Keratinocyte (primary cell): ENCODE measurements around the gene RAD9A. TPM values are rescaled to one million over a fixed set of nuclear protein-coding genes. Genes with fewer than 3 reads are reported as not detected.
A peak's percentile ranks its signal among the peaks of the same experiment; 100 is the strongest.

Source experiments
- DNase-seq: peaks from one replicate; pipeline ENCODE4 v3.0.0-alpha.2; 2011; ENCODE audit warnings: low read depth, missing footprints, low spot score
- FAIRE-seq: peaks from 2 replicates; lab custom pipeline; 2011; peaks lifted over from hg19 to GRCh38; lab: Jason Lieb, UNC
- H2AFZ ChIP-seq: 2 replicates; pipeline ENCODE4 v1.6.0; 2012; ENCODE audit warnings: low read length, control low read depth, inconsistent platforms; ENCODE audit not compliant: control insufficient read depth
- H3K27ac ChIP-seq: 2 replicates; pipeline ENCODE4 v1.5.1; 2011; ENCODE audit warnings: low read length; ENCODE audit not compliant: control insufficient read depth, insufficient read depth
- H3K27me3 ChIP-seq: 3 replicates; pipeline ENCODE4 v1.6.0; 2011; ENCODE audit warnings: low read length; ENCODE audit not compliant: control insufficient read depth, insufficient read depth; ENCODE audit errors: extremely low read depth
- H3K36me3 ChIP-seq, 2 experiments: 2 replicates in 1 of 2; 3 replicates in 1 of 2; pipeline ENCODE4 v1.5.1; 2011; ENCODE audit warnings: low read length in 2 of 2, mild to moderate bottlenecking in 1 of 2; ENCODE audit not compliant: control insufficient read depth in 2 of 2, insufficient read depth in 2 of 2; ENCODE audit errors: extremely low read depth in 1 of 2
- H3K4me1 ChIP-seq: 3 replicates; pipeline ENCODE4 v1.5.1; 2011; ENCODE audit warnings: low read length; ENCODE audit not compliant: control insufficient read depth, insufficient read depth; ENCODE audit errors: extremely low read depth
- H3K4me2 ChIP-seq: 3 replicates; pipeline ENCODE4 v1.6.0; 2011; ENCODE audit warnings: low read depth, low read length; ENCODE audit not compliant: control insufficient read depth, insufficient read depth; ENCODE audit errors: extremely low read depth
- H3K4me3 ChIP-seq, 3 experiments: fragments of 200-600 bp in 1 of 3; sonication (generic) in 1 of 3; 2 replicates in 2 of 3; 3 replicates in 1 of 3; pipeline ENCODE4 v1.5.1; 2011 to 2016; ENCODE audit warnings: low read length in 3 of 3, mild to moderate bottlenecking in 3 of 3, control low read depth in 2 of 3, inconsistent platforms in 1 of 3, low read depth in 1 of 3, mixed read lengths in 1 of 3, mixed run types in 1 of 3, moderate library complexity in 1 of 3; ENCODE audit not compliant: control insufficient read depth in 2 of 3, insufficient read depth in 2 of 3; ENCODE audit errors: extremely low read depth in 1 of 3
- H3K79me2 ChIP-seq: 2 replicates; pipeline ENCODE4 v1.6.0; 2012; ENCODE audit warnings: low read length; ENCODE audit not compliant: control insufficient read depth, insufficient read depth
- H3K9ac ChIP-seq: 3 replicates; pipeline ENCODE4 v1.6.0; 2011; ENCODE audit warnings: low read length; ENCODE audit not compliant: control insufficient read depth, insufficient read depth; ENCODE audit errors: extremely low read depth
- H3K9me1 ChIP-seq: 3 replicates; pipeline ENCODE4 v1.6.0; 2011; ENCODE audit warnings: low read length; ENCODE audit not compliant: control insufficient read depth, insufficient read depth; ENCODE audit errors: extremely low read depth
- H3K9me3 ChIP-seq: 2 replicates; pipeline ENCODE4 v1.5.1; 2012; ENCODE audit warnings: low read depth, low read length; ENCODE audit not compliant: control insufficient read depth
- H4K20me1 ChIP-seq: 3 replicates; pipeline ENCODE4 v1.6.0; 2011; ENCODE audit warnings: low read length; ENCODE audit not compliant: control insufficient read depth, insufficient read depth; ENCODE audit errors: extremely low read depth
- EZH2 ChIP-seq: IDR thresholded peaks from one replicate; pipeline ENCODE4 v1.6.1; 2012; ENCODE audit warnings: inconsistent platforms, mild to moderate bottlenecking, low read length, moderate library complexity
- dilution Hi-C: fragments of 300-500 bp; cut with MboI; formaldehyde crosslinking; loops from one replicate; pipeline ENCODE4 v1.7.0; 2020; ENCODE audit warnings: low sequenced_read_pairs; ENCODE audit not compliant: extremely low pct_ligation_motif_present
- polyA plus RNA-seq, 5 experiments: library from polyadenylated mRNA; depleted of rRNA in 3 of 5; stranded (reverse) in 3 of 5; stranded (forward) in 1 of 5; unstranded in 1 of 5; fragments of >200 nt; gene quantifications; 1 replicate in 1 of 5; 2 replicates in 3 of 5; 3 replicates in 1 of 5; pipeline versions ENCODE4 v1.2.1 to v1.2.3, GENCODE V29; 2011 to 2012; ENCODE audit warnings: missing spikeins in 2 of 5, low read depth in 1 of 5, low replicate concordance in 1 of 5
- TF ChIP-seq, protein P1 (sequence below), 3 experiments: IDR thresholded peaks in 1 of 3; conservative IDR thresholded peaks in 1 of 3; optimal IDR thresholded peaks in 1 of 3; 2 replicates in 2 of 3; 3 replicates in 1 of 3; pipeline versions ENCODE3 to v1.5.1; 2011; ENCODE audit warnings: low read length in 3 of 3, mild to moderate bottlenecking in 3 of 3, moderate library complexity in 2 of 3, control low read depth in 1 of 3, inconsistent platforms in 1 of 3; ENCODE audit not compliant: insufficient read depth in 2 of 3; ENCODE audit errors: extremely low read depth in 1 of 3

Gene RAD9A
- polyA plus RNA-seq, 1 donor (not counting 4 experiments of a cell fraction or from before 2014, with no cell fraction given) = 5.7 TPM

DNA sequence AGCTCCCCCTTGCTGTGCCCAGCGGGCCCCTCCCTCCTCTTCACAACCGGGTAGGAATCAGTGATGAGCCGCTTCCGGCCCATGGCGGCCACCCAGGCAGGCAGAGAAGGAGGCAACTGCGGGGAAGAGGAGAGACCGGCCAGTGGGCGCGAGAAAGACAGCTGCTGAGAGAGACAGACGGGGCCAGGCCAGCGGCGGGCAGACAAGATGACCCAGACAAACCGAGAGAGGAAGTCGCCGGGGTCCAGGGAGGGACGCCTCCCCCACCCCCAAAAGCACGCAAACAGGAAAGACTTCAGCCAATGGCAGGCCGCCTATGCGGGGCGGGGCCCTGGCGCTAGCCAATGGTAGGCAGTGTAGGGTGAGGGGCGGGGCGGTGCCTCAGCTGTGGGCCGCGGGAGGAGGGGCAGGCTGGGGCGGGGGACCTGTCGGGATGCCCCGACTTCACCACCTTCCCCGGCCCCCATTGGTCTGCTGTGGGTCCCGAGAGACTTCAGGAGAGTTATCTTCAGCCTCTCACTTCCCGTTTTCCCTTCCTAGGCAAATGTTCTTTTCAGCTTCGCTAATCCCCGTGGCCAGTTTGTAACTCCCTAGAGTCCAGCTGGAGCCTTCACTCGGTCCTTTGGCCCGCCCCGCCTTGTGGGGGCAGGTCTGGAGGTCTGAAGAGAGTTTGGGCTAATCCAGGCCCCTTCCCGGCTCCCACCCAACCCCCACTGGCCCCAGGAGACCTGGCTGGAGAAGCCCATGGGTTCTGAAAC, 38.3 kb upstream of the RAD9A start, which contains the start of gene POLD4:
TSS of gene POLD4 (minus strand) at position 230 of the 758 bp plus-strand sequence. CDS start at position 83, 147 bp downstream.
- Histone ChIP-seq H3K4me1 (peaks cover 57% of the 10 kb centered on the region), H4K20me1 (no peaks in the 10 kb centered on the region), H3K9me3 (no peaks in the 10 kb centered on the region), H3K27me3 (no peaks in the 10 kb centered on the region), H3K79me2 (peaks cover 8% of the 10 kb centered on the region), H2AFZ (peak within 1 kb of the TSS; percentile 91), H3K9ac (peak within 1 kb of the TSS; percentile 90), H3K9me1 (peaks cover 4% of the 10 kb centered on the region), H3K4me2 (peak within 1 kb of the TSS; percentile 96), H3K27ac (peak within 1 kb of the TSS; percentile 92), H3K36me3 (peaks cover 0 to 6% of the 10 kb centered on the region in 2 experiments), H3K4me3 (peak within 1 kb of the TSS; percentile 66 to 95 (median 92))
- TF ChIP-seq, protein P1, sequence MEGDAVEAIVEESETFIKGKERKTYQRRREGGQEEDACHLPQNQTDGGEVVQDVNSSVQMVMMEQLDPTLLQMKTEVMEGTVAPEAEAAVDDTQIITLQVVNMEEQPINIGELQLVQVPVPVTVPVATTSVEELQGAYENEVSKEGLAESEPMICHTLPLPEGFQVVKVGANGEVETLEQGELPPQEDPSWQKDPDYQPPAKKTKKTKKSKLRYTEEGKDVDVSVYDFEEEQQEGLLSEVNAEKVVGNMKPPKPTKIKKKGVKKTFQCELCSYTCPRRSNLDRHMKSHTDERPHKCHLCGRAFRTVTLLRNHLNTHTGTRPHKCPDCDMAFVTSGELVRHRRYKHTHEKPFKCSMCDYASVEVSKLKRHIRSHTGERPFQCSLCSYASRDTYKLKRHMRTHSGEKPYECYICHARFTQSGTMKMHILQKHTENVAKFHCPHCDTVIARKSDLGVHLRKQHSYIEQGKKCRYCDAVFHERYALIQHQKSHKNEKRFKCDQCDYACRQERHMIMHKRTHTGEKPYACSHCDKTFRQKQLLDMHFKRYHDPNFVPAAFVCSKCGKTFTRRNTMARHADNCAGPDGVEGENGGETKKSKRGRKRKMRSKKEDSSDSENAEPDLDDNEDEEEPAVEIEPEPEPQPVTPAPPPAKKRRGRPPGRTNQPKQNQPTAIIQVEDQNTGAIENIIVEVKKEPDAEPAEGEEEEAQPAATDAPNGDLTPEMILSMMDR (optimal IDR thresholded peaks at IDR 0.05 in 1 of 3, IDR thresholded peaks at IDR 0.05 in 1 of 3, conservative IDR thresholded peaks at IDR 0.05 in 1 of 3; ENCODE audit: extremely low read depth in 1 of 3, insufficient read depth in 2 of 3, low read length in 3 of 3) = no peak
- TF ChIP-seq EZH2 = no peak
- FAIRE-seq = no peak
- dilution Hi-C loops = no loop called here
- DNase-seq = peak; percentile 66

DNA sequence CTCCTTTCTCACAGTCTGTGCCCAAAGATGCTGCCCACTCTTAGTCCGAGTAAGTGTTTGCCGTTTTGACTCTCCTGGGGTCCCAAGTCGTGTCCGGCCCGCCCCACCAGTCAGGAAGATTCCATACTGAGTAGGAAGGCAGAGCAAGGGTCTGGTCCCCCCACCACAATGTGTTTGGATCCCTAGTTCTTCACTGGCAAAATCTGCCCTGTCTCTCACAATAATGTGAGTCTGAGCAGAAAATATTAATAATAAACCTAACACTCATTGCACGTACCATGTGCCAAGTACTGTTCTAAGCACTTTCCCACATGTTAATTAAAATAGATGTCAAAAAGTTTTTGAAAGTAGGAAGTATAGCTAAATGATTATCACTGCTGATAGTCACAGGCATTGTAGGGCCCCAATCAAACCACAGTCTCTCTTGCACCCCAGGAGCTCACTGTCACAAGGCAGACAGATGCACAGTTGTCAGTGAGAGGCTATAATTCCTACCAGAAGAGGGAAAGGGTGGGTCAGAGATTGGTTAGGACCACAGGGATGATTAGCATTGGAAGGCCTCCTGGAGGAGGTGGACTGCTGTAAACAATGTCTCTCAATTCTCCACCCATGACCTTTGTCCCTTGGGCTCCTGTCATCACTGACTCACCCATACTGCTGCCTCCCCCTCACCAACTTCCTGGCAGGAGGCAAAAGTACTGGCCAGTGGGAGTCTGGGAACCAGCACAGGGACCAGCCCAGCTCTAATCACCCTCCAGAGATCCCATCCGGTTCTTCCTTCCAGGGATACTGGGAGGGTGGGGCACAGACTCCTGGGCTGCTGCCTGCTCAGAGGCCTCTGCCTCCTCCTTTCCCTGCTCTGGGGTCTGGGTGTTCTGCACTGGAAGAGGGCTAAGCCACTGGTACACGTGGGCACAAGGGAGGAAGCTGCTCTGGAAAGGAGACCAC, 37.4 kb upstream of the RAD9A start:
- FAIRE-seq = no peak

More for the DNA sequence above, 37.4 kb upstream of the RAD9A start:
- dilution Hi-C loops = no loop called here
- no peaks in the 10 kb centered on the region for H3K27me3 ChIP-seq
- TF ChIP-seq, protein P1 (optimal IDR thresholded peaks at IDR 0.05 in 1 of 3, IDR thresholded peaks at IDR 0.05 in 1 of 3, conservative IDR thresholded peaks at IDR 0.05 in 1 of 3; ENCODE audit: extremely low read depth in 1 of 3, insufficient read depth in 2 of 3, low read length in 3 of 3) = peak in 1 of 3 experiments; percentile 8
- TF ChIP-seq EZH2 = no peak
- H3K79me2 ChIP-seq = peaks cover 8% of the 10 kb centered on the region
- H3K9me1 ChIP-seq = peaks cover 4% of the 10 kb centered on the region
- H3K9me3 ChIP-seq = no peaks in the 10 kb centered on the region
- peaks cover 0 to 6% of the 10 kb centered on the region in 2 experiments for H3K36me3 ChIP-seq
- no peak overlapping the region for H2AFZ ChIP-seq
- peak overlapping the region; percentile 96 for H3K4me2 ChIP-seq
- H3K4me3 ChIP-seq = peak overlapping the region; percentile 66 to 95 (median 92)
- H4K20me1 ChIP-seq = no peaks in the 10 kb centered on the region
- peak overlapping the region; percentile 90 for H3K9ac ChIP-seq
- H3K27ac ChIP-seq = peak overlapping the region; percentile 73
- DNase-seq = peak; percentile 85
- H3K4me1 ChIP-seq = peaks cover 57% of the 10 kb centered on the region
